NCI-H1694 treated with DMSO at 0.1 percent for 48 hours (cell line): ENCODE measurements around the gene RGS3.

Experiments
- DNase-seq: peaks from one replicate; lab custom pipeline; 2025; lab: John Stamatoyannopoulos, UW

RGS3 gene

DNA sequence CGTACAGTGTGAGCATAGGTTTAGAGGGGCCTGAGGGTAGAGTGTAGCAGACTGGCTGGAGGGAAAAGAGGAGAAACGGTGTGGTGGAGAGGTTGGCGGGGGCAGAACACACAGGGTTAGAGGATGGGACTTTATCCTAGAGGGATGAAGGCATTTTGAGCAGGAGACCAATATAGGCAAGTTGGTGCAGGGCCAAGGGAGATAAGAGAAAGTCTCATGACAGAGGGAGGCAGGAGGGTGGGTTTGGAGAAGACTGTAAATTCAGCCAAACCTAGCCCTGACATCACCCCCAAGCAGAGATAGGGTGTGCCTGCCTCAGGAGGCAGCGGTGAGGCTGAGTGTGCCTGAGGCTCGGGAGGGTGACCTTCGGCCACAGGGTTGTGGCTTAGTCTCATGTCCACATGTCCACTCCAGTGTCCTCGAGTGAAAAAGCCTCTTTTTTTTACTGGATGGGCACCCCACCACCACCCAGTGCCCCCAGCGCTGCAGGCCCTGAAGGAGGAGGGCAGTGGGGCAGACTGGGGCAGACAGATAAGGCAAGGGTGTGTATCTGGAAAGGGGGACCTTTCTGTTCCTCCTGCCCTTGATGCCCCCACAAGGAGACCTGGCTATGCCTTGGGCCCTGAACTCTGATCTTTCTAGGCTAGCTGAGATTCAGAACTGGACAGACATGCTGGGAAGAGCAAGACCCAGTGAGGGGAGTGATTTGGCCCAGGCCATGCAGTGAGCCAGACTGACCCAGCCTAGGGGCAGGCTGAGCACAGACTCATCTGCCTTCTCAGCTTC, 108.7 kb downstream of the RGS3 start:
- no peak for DNase-seq

DNA sequence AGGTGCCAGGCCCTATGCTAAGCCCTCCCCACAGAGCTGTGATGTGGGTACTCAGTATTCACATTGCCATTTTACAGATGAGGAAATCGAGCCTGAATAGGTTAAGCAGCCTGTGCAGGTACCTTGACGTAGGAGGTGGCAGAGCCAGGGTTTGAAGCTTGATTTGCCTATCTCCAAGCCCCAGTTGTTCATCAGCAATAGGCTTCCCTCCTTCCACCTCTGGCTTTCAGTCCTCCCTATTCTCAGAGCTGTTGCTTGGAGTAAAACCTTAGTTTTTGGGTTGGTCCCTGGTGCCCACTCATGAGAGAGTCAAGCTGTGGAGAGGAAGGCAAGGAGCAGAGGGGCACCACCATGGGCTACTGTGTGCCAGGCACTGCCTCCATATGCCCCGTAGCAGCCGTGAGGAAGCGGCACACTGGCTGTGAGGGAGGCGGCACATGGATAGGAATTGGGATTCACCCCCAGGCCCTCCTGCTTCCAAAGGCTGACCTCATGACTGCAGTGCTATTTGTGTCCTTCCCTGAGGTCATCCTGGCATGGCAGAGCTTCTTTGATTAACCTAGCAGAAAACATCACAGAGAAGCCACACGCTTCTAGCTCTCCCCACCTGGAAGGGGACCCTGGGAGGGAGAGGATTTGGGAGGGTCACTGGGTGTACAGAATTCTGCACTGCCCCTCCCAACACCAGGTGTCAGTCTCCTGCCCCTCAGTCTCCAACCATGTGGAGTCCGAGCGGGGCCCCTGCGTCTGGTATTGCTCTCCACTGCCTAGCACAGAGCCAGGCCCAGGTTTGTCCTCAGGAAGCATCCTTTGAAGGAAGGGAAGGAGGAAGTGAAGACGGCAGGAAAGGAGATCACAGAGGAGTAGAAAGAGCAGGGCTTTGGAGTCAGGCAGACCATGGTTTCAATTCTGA, 109.8 kb downstream of the RGS3 start:
- no peak for DNase-seq

DNA sequence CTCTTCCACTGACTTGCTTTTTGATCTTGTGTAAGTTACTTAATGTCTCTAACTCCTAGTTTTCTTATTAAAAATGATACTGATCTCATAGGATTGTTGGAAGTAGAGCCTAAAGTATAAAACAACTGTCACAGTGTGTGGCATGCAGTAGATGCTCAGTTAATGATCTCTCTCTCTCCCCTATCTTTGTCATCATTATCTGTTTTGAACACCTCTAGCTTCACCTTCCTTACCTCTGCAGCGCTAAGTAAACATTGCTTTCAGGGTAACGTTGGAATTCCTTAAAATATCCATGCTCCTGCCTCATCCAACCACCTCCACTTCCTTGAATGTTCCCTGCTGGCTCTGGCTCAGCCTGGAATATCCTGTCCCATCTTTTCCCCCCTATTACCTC, 110.4 kb downstream of the RGS3 start:
- no peak for DNase-seq

DNA sequence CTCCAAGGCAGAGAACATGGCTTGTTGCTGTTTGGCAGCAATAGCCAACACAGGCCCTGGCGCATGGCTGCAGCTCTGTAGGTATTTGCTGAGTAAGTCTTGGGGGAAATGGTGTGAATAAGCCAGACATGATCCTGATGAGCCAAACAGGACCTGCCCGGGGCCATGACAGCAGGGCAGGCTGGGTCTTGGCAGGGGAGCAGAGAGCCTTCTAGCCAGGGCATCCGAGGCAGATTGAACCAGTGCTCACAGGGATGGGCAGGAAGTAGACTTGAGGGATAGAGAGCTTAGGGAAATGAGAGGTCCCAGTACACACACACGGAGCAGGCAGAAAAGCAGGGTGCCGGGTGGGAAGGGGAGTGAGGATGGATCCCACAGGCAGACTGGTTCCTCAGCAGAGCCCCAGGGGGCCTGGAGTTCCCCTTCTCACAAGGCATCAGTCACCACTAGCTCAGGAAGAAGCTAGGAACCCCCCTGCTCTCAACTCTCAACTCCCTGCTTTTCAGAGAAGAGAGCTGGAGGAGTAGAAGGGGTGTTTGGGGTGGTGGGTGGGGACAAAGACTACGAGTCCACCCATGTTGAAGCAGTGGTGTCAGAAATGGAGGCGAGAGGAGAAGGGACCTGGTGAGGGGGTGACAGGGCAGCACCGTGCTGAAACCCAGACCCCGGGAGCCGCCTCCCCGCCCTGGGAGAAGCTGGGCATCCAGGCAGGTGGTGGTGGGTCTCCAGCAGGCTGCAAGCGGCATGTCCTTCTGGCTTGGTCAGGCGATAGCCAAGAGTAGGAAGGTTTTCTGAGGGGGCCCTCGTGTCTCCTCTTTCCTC, 111.1 kb downstream of the RGS3 start:
- DNase-seq = no peak

DNA sequence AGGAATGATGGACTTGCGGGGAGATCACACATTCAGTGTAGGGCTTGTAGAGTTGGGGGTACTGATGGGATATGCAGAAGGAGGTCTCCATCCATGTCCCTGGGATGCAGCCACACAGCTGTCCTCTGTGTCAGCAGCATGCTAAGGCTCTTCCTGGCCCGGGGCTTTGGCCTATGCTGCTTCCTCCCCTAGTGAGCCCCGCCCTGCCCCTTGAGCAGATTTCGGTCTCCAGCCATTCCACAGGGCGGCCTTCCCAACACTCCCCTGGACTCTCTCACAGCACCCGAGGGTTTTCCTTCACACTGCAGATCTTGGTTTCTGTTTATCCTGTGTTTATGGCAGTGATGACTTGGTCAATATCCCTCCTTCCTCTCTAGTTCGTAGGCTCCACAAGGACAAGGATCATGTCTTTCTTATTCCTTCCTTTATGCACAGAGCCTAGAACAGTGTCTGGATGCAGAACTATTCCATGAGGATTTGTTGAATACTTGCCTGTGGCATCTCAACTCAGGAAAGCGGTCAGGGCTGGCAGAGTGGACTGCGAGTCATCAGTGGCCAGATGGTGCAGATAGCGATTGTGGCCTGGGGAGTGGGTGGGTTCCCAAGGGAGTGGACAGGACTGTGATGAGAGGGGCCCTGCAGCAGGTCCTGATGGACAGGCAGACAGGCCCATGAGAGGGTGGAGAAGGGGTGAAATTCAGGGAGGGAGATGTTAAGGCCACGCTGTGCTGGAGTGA, 114.2 kb downstream of the RGS3 start:
- no peak for DNase-seq

DNA sequence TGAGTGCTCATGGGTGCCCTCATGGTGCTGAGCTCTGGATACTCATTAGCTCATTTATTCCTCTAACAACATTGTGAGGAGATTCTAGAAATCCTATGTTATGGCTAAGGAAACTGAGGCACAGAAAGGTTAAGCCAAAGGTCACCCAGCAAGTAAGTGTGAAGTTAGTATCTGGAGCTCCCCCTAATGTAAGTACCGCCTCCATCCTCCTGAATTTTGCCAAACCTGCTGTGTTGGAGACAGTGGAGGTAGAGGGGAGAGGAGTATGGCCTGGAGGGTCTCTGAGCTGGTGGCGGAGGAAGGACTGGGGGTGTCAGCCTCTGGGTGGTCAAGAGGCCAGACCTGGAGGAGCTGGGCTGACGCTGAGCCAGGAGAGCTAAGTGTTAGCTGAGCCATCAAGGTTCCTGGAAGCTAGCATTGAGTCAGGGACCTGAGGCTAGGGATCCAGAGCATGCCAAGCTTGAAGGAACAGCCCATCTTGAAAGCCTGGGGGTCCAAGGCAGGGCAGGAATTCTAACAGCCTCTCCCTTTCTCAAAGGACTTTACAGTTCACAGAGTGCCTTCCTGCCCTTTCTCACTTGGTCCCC, 114.8 kb downstream of the RGS3 start:
- no peak for DNase-seq

DNA sequence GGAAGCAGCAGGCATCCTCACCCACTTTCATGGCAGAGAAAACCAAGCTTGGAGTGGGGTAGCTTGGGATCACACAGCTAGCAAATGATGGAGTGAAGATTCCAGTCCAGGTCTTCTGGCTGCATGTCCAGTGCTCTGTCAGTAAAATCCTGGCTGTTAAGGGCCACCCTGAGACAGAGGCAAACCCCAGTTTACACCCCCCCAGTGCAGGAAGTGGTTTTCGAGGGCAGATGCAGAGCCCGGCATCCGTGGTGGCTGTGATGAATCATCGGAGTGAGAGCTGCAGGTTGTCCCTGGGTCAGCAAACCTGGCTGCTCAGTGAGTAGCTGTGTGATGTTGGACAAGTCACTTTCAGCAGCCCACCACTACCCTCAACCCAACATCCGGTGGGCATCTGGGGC, 115.4 kb downstream of the RGS3 start:
- DNase-seq = no peak

DNA sequence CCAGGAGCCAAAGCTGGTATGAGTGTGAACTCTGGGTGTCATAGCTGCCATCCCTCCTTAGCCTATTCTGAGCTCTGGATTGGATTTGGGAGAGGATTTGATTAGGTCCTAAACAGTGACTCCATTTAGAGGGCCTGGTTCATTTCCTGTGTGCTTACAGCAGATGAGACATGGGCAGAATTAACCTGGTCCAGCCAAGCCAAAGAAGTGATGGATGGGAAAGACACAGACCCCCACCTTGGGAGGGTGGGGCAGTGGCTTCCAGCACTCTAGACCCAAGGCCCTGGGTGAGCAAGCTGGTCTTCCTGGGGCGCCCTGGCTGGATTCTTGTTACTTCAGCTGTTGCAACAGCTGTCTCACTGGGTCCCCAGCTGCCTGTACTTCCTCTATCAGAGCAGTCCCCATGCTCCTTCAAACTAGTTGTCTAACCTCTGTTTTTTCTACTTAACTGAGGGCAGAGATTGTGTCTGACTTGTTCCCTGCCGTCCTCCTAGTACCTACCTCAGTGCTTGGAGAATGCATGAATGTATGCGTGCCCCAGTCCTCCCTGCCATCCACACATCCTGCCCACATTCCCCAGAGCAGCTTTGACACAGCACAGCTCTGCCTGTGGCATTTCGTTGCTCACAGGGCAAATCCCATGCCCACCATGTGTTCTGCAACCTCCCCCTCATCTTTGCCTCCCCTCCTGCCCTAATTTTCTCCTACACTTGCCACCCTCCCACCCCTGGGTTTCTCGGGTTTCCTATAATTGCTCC, 115.9 kb downstream of the RGS3 start:
- peak; percentile 7 for DNase-seq

DNA sequence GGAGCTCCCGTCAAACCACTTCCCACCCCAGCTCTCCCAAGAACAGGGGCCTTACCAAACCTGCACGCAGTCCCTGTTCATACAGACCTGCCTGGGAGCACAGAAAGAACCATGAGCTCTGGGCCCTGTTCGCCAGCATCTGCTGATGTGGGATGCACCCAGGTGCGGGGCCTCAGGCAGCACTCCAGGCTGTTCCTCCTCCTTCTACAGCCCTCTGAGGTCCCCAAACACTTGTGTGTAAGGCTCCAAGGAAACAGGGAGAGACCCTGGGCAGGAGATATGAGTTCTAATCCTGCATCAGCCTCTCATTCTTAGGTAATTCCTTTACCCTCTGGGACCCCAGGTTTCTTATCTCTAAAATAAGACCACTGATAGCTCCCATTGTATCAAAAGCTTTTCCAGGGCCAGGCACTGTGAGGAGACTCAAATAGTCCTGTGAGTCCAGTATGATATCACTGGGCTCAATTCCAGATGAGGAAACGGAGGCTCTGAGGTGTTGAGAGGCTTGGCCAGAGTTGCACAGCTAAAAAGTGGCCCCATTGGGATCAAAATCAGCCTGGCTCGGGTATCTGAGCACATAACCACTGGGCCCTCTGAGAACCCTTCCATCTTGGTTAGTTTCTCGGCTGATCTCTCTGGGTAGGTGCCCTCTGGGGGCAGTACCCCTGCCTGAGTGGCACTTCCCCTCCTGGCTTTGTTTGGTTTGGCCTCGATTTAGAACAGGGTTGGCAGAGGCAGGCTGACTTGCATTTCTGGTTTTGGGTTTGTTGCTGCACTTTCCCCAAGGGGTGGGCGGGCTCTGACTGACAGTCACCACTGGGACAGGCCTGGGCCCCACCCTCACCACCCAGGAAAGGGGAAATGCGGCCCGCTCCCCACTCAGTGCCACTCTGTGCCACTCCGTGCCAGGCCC, 116.8 kb downstream of the RGS3 start:
- no peak for DNase-seq

DNA sequence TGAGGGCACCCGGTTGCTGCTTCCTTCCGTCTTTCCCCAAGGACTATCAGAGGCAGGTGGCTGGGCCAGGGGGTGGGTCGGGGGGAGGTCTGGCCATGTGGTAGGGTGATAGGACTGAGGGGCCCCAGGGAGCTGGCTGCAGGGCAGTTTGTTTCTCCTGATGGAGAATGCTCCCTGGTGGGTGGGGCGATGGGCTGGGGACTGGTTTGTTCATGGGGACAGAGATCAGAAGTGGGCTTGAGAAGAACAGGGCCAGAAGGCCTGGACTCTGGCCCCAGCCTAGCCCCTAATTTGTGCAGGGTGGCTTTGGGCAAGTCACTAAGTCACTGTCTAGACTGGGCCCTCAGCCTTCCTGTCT, 117.4 kb downstream of the RGS3 start:
- DNase-seq = no peak

DNA sequence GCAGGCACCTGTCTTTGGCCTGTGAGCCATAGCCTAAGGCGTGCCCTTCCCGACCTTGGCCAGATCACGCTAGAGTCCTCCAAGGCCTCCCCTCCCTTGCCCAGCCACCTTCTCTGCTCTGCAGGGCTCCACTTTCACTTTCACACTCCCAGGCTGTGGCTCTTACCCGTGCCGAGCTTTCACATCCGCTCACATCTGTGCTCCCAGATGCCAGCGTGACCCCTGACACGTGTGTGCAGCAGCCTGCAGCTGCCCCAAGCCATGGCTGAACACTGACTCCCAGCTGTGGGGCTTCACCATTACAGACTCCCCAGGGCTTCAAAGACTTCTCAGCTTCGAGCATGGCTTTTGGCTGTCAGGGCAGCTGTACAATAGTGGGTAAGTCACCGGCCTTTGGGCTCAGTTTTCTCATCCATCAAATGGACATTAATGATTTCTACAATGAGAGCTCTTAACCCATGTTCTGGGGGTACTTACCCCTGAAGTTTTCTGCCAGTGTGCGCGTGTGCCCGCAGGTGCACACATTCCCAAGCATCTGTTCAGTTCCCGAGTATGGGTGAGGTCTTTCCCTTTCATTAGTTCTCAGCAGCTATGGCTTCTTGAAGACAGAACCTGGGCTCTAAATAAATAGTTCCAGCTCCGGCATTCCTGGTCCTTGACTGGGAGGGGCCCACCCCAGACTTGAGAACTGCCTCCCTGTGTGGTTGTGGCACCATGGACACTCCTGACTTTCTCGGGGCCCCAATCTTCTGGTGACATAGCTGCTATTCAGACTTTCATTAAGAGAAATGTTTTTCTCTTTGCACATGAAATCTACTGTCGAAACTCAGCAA, 118.6 kb downstream of the RGS3 start:
- DNase-seq = no peak

DNA sequence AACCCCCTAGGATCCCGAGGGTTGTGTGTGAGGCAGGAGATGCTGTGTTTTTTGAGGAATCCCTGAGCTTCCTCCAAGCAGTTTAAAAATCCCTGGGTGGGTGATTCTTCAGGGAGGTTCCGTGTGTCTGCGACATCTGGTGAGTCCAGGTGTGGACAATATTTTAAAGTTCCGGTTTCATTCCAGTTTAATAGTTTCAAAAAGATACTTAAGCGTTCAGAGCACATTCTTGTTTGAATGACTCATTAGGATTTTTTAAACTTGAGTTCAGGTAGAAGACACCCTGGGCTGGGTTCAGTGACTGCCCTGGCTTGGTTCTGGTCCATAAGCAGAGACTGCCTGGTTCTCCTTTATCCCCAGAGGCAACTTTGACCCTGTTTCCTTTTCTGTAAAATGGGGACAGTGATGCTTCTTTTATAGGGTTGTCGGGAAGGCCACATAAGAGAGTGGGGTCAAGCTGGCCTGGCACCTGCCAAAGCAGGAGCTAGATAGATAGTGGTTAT, 119.2 kb downstream of the RGS3 start:
- no peak for DNase-seq

DNA sequence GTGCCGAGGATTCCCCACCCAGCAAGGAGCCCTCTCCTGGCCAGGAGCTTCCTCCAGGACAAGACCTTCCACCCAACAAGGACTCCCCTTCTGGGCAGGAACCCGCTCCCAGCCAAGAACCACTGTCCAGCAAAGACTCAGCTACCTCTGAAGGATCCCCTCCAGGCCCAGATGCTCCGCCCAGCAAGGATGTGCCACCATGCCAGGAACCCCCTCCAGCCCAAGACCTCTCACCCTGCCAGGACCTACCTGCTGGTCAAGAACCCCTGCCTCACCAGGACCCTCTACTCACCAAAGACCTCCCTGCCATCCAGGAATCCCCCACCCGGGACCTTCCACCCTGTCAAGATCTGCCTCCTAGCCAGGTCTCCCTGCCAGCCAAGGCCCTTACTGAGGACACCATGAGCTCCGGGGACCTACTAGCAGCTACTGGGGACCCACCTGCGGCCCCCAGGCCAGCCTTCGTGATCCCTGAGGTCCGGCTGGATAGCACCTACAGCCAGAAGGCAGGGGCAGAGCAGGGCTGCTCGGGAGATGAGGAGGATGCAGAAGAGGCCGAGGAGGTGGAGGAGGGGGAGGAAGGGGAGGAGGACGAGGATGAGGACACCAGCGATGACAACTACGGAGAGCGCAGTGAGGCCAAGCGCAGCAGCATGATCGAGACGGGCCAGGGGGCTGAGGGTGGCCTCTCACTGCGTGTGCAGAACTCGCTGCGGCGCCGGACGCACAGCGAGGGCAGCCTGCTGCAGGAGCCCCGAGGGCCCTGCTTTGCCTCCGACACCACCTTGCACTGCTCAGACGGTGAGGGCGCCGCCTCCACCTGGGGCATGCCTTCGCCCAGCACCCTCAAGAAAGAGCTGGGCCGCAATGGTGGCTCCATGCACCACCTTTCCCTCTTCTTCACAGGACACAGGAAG, 120.2 kb downstream of the RGS3 start:
- no peak for DNase-seq

DNA sequence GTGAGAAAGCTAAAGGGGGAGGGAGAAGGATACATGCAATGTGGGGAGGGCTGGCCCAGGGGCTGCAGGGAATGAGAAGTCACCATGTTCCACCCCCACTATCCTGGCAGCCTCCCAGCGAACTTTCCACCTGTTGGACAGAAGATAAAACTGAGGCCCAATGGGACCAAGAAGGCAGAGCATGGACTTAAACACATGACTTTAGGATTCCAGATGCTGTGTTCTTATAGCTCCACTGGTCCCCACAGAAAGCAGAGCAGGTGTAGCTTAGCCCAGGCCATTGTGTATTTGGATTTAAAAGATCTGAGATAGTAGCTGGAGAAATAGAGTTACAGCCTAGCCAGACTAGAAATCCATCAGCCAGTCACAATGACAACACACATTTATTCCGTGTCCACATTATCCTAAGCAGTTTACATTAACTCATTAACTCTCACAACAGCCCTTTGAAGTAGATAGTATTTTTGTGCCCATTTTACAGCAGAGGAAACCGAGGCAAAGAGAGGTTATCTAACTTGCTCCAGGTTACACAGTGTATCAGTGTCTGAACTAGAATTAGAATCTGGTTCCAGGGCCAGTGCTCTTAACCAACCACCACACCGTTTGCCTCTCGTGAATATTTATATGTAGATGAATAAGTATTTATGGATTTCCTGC, 121.0 kb downstream of the RGS3 start:
- no peak for DNase-seq

DNA sequence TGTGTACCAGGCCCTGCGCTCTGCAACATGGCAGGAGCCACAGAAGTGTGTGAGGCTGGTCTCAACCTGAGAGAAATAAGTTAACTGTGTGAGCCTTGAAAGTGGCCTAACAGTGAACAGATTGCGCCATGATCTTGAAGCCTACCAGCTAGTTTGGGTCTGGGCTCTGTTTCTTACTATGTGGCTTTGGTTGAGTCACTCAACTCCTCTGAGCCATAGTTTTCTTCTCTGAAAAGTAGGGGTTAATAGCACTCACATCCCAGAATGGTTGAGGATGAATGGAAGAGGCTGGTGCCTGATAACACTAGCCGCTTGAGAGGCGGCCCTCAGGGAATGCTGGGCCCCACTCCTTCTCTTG, 121.5 kb downstream of the RGS3 start:
- DNase-seq = no peak

DNA sequence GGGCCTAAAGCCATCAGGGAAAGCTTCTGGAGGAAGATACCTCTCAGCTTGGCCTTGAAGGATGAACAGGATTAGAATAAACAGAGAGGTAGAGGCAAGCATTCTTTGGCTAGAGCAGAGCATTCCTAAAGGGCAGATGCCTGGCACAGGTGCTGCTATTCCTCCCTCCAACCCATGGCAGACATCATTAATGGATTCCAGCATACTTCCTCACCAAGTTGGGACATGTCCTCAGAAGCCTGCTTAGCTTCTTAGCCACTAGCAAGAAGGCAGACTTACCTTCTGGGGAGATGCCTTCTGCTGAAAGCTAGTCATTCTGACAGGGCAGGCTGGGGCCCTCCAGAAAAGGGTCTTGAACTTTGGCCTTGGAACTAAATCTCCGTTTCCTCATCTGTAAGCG, 122.0 kb downstream of the RGS3 start:
- DNase-seq = no peak

DNA sequence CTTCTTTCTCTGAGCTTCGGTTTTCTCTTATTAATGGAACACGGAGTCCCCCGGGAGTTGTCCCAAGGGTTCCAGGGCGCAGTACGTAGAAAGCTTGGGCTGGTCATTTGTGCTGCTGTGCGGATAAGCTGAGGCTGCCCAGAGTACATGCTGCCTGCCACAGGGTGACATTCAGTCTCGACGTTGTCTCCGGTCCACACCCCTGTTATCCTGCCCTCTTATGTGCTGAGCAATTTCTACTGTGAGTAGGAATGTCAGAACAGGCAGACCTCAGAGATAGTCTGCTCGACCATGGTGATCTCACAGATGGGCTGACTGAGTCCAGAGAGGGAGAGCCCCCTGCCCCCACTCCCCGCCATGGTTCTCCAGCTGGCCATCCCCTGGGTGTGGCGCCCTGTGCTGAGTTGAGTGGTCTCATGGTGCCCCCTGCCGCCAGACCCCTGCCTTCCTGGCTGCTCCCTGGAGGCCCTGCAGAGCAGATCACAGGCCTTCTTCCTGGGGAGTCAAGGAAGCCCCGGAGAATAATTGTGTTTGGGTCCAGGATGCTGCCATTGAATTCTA, 124.0 kb downstream of the RGS3 start:
- no peak for DNase-seq
